Aorta (tissue), 5 donors: ENCODE data around the gene KDM4B. TPM values are rescaled to one million over a fixed set of nuclear protein-coding genes. Genes with fewer than 3 reads are reported as not detected.

Experiments
- ATAC-seq: fragments of 200-7000 bp; cut with Tn5 transposase; one replicate; pipeline ENCODE4 v1.9.1; 2022; ENCODE audit warnings: moderate library complexity; ENCODE audit not compliant: low FRiP score
- DNase-seq, 2 donors: peaks; one replicate each; pipeline ENCODE4 v3.0.0-alpha.2; 2020
- H3K27ac ChIP-seq, 2 donors: one replicate each; pipeline ENCODE4 v1.5.1; 2013; ENCODE audit warnings: low read length in 2 of 2, mild to moderate bottlenecking in 2 of 2, moderate library complexity in 2 of 2, control low read depth in 1 of 2, inconsistent platforms in 1 of 2, low read depth in 1 of 2
- H3K27me3 ChIP-seq, 2 donors: one replicate each; pipeline ENCODE4 v1.6.1; 2013; ENCODE audit warnings: control low read depth in 1 of 2, low read length in 1 of 2, mild to moderate bottlenecking in 1 of 2, moderate library complexity in 1 of 2; ENCODE audit not compliant: insufficient read depth in 2 of 2, control insufficient read depth in 1 of 2
- H3K36me3 ChIP-seq, 2 donors: one replicate each; pipeline ENCODE4 v1.6.1; 2013; ENCODE audit warnings: control low read depth in 1 of 2, low read length in 1 of 2, mild to moderate bottlenecking in 1 of 2; ENCODE audit not compliant: insufficient read depth in 2 of 2, control insufficient read depth in 1 of 2
- H3K4me1 ChIP-seq, 2 donors: one replicate each; pipeline ENCODE4 v1.6.1; 2013; ENCODE audit warnings: low read length in 2 of 2, control low read depth in 1 of 2, mild to moderate bottlenecking in 1 of 2, moderate library complexity in 1 of 2; ENCODE audit not compliant: insufficient read depth in 2 of 2, control insufficient read depth in 1 of 2
- H3K4me3 ChIP-seq, 2 donors: one replicate each; pipeline ENCODE4 v1.5.1; 2013; ENCODE audit warnings: low read length in 2 of 2, control low read depth in 1 of 2, mild to moderate bottlenecking in 1 of 2
- H3K9me3 ChIP-seq: one replicate; pipeline ENCODE4 v1.6.1; 2013; ENCODE audit warnings: mild to moderate bottlenecking, low read length; ENCODE audit not compliant: control insufficient read depth
- WGBS, 2 donors: extraction: QIAGEN DNeasy Blood & Tissue Kit; methylation state at CpG; one replicate each; pipeline ENCODE4 v1.1.7; 2013; 5-methylcytosine and 5-hydroxymethylcytosine counted together
- intact Hi-C, 2 donors: fragments of 100-400 bp; cut with DNase I; formaldehyde crosslinking; loops; one replicate each; pipeline versions ENCODE4 v1.14.2 to v1.15.0; 2022
- polyA plus RNA-seq, 2 donors: library from polyadenylated mRNA; stranded (reverse); fragments of 200-250 nt; gene quantifications; one replicate each; pipeline ENCODE4 v1.2.3, GENCODE V29; 2013
- total RNA-seq, 2 donors: library from RNA; stranded (reverse); fragmentation: NEBNext Ultra II Directional; extraction: Animal tissue kit (Norgen Biotek cat#: 25700); gene quantifications; one replicate each; pipeline ENCODE4 v1.2.1, GENCODE V29; 2021
- donor health status: healthy with polysubstance abuse.
- donor health status: Bipolar disorder and iron deficiency.
- donor health status: DM: no; HTN: no; CAD: no.
- donor health status: DM: no; HTN: no; CAD: no.
- donor health status: DM: yes; HTN: yes; CAD: no.

The KDM4B gene
- total and polyA plus RNA-seq, 4 donors = 4.4 to 58.1 (median 25.8) TPM

DNA sequence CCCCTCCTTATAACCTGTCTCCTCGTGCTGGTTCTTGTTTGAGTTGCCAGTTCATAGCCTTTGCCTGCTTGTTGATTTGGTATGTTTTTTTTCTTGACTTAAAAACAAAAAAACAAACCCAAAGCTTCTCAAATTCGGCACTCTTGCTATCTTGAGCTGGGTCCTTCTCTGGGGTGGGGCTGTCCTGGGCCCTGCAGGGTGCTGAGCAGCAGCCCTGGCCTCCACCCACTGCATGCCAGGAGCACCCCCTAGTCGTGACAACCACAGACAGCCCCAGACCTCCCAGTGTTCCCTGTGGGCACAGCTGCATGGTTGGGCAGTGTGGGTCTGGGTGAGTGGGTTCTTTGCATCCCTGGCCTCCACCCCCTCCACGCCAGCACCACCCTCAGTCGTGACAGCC lies 27.8 kb downstream of the KDM4B start:
- intact Hi-C loops = no loop called here
- no peaks in the 10 kb centered on the region for H3K27me3 ChIP-seq
- no peak overlapping the region for H3K27ac ChIP-seq
- no peaks in the 10 kb centered on the region for H3K36me3 ChIP-seq
- WGBS, 2 donors = 69 to 74% methylated on average over 5 of the region's 5 CpGs
- ATAC-seq (no peak), DNase-seq (no peak)
- no peaks in the 10 kb centered on the region for H3K9me3 ChIP-seq
- H3K4me3 ChIP-seq = no peak overlapping the region
- no peaks in the 10 kb centered on the region for H3K4me1 ChIP-seq

GRCh38 chr19:4997297-4997696 lies 28.4 kb downstream of the KDM4B start:
- H3K36me3 ChIP-seq = no peaks in the 10 kb centered on the region
- H3K27me3 ChIP-seq = no peaks in the 10 kb centered on the region
- ATAC-seq (peak; percentile 33), DNase-seq (no peak)
- intact Hi-C loops = no loop called here
- WGBS, 2 donors = 85 to 91% methylated on average over 12 of the region's 12 CpGs
- H3K4me3 ChIP-seq = no peak overlapping the region
- no peak overlapping the region for H3K27ac ChIP-seq
- no peaks in the 10 kb centered on the region for H3K4me1 ChIP-seq
- no peaks in the 10 kb centered on the region for H3K9me3 ChIP-seq

- H3K27ac ChIP-seq = no peak overlapping the region
- H3K27me3 ChIP-seq = no peaks in the 10 kb centered on the region
- no peaks in the 10 kb centered on the region for H3K9me3 ChIP-seq
- DNase-seq (no peak), ATAC-seq (no peak)
- 93 to 95% methylated on average over 6 of the region's 6 CpGs for WGBS, 2 donors
- intact Hi-C loops = no loop called here
- H3K36me3 ChIP-seq = no peaks in the 10 kb centered on the region
- H3K4me3 ChIP-seq = no peak overlapping the region
- H3K4me1 ChIP-seq = no peaks in the 10 kb centered on the region
These were observed 31.3 kb downstream of the KDM4B start for GRCh38 chr19:5000120-5000611.

GRCh38 chr19:5001615-5002014 lies 32.7 kb downstream of the KDM4B start:
- ATAC-seq = no peak
- no peaks in the 10 kb centered on the region for H3K4me1 ChIP-seq
- 63 to 66% methylated on average over 3 of the region's 3 CpGs for WGBS, 2 donors
- H3K36me3 ChIP-seq = no peaks in the 10 kb centered on the region
- no peak overlapping the region for H3K4me3 ChIP-seq
- no peak for DNase-seq
- no peak overlapping the region for H3K27ac ChIP-seq
- no peaks in the 10 kb centered on the region for H3K27me3 ChIP-seq
- intact Hi-C loops = no loop called here
- H3K9me3 ChIP-seq = no peaks in the 10 kb centered on the region

- Histone ChIP-seq H3K27me3 (no peaks in the 10 kb centered on the region), H3K9me3 (no peaks in the 10 kb centered on the region), H3K4me1 (no peaks in the 10 kb centered on the region), H3K4me3 (no peak overlapping the region), H3K36me3 (no peaks in the 10 kb centered on the region), H3K27ac (no peak overlapping the region)
- WGBS, 2 donors = 18 to 27% methylated on average over 4 of the region's 4 CpGs
- no peak for ATAC-seq
- intact Hi-C loops = no loop called here
- no peak for DNase-seq
These were observed 33.2 kb downstream of the KDM4B start for GRCh38 chr19:5002143-5002542.

DNA sequence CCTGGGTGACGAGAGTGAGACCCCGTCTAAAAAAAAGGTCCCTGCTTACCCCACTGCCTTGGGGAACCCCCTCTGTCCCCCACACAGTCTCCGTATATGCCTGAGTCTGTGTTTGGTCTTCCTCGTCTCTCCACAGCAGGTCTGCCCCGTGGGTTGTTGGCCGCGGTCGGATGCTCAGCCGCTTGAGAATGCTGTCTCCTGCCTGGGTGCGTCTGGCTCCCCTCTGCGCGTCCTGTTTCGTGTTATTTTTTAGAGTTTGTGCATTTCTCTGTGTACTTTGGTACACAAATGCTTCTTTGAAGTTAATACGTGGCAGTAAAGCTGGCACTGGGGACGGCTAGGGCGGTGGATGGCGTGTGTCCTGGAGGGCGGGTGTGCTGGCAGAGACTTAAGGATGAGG lies 34.9 kb downstream of the KDM4B start:
- intact Hi-C loops = no loop called here
- Histone ChIP-seq H3K27me3 (no peaks in the 10 kb centered on the region), H3K4me3 (no peak overlapping the region), H3K9me3 (no peaks in the 10 kb centered on the region), H3K36me3 (no peaks in the 10 kb centered on the region), H3K27ac (no peak overlapping the region), H3K4me1 (no peaks in the 10 kb centered on the region)
- DNase-seq (no peak), ATAC-seq (no peak)
- WGBS, 2 donors = 90 to 91% methylated on average over 18 of the region's 18 CpGs

DNA sequence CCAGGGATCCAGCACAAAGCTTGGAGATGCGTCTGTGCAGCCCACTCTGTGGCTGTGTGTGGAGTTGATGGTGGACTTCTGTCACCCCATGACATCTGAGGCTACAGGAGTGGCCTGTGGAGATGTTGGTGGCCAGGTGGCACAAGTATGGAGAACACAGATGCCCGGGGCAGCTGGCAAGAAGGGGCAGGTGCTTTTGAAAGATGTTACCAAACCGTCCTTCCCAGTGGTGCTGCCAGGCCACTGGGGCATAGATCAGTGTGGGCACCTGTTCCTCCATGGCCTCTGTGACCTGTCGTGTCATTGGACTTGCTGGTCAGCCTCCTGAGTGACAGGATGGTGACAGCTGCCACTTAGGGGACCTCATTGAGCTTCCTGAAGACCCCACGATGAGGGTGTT lies 36.2 kb downstream of the KDM4B start:
- ATAC-seq (no peak), DNase-seq (no peak)
- H3K27me3 ChIP-seq = no peaks in the 10 kb centered on the region
- intact Hi-C loops = no loop called here
- 88 to 89% methylated on average over 5 of the region's 5 CpGs for WGBS, 2 donors
- H3K9me3 ChIP-seq = no peaks in the 10 kb centered on the region
- H3K36me3 ChIP-seq = no peaks in the 10 kb centered on the region
- no peaks in the 10 kb centered on the region for H3K4me1 ChIP-seq
- H3K27ac ChIP-seq = no peak overlapping the region
- no peak overlapping the region for H3K4me3 ChIP-seq

DNA sequence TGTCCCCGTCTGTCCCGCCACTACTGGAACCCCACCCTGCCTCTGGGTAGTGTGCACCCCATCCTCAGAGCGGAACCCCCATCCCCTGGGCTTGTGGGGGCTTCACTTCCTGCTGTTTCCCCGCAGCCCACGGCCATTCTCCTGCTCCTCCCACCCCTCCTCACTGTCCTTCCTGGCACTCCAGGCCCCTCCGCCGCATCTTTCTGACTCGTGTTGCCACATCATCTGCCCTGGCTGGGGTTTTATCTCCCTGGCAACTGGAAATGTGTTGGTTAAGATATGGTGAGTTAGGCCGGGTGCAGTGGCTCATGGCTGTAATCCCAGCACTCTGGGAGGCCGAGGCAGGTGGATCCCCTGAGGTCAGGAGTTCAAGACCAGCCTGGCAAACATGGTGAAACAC lies 37.3 kb downstream of the KDM4B start:
- Histone ChIP-seq H3K27ac (no peak overlapping the region), H3K9me3 (no peaks in the 10 kb centered on the region), H3K36me3 (no peaks in the 10 kb centered on the region), H3K4me3 (no peak overlapping the region), H3K27me3 (no peaks in the 10 kb centered on the region), H3K4me1 (no peaks in the 10 kb centered on the region)
- ATAC-seq (no peak), DNase-seq (no peak)
- WGBS, 2 donors = 59 to 66% methylated on average over 9 of the region's 10 CpGs
- intact Hi-C loops = no loop called here

GRCh38 chr19:5006821-5007220 lies 37.9 kb downstream of the KDM4B start:
- no peaks in the 10 kb centered on the region for H3K36me3 ChIP-seq
- no peaks in the 10 kb centered on the region for H3K4me1 ChIP-seq
- no peaks in the 10 kb centered on the region for H3K9me3 ChIP-seq
- no peak overlapping the region for H3K4me3 ChIP-seq
- 88 to 94% methylated on average over 13 of the region's 13 CpGs for WGBS, 2 donors
- no peak overlapping the region for H3K27ac ChIP-seq
- ATAC-seq (no peak), DNase-seq (no peak)
- intact Hi-C loops = no loop called here
- H3K27me3 ChIP-seq = no peaks in the 10 kb centered on the region
